OCI-LY1 (cell line): ENCODE data around the gene LDHAL6B.

Experiments used
- CTCF ChIP-seq: fragments of 200-600 bp; sonication (generic), shearing (Covaris generic); IDR thresholded peaks from 2 replicates; pipeline ENCODE4 v1.5.1; 2017; ENCODE audit warnings: mild to moderate bottlenecking, antibody characterized with exemption, low read length, moderate library complexity, mixed read lengths
- EZH2 ChIP-seq: fragments of 200-600 bp; sonication (generic), shearing (Covaris generic); IDR thresholded peaks from 2 replicates; pipeline ENCODE4 v1.8.0; 2017; ENCODE audit warnings: borderline replicate concordance, mixed run types, mild to moderate bottlenecking, antibody characterized with exemption, low read length, moderate library complexity, mixed read lengths

GRCh38 chr15:59247364-59247763 is 40.7 kb downstream of the LDHAL6B start:
- TF ChIP-seq CTCF, result peak; percentile 77
- TF ChIP-seq EZH2, result no peak
